Measurements from ENCODE around the gene FGF5. TPM values are rescaled to one million over a fixed set of nuclear protein-coding genes. Genes with fewer than 3 reads are reported as not detected.

The FGF5 gene
- total RNA-seq, 1 experiment from 2014 or later = not detected

GRCh38 chr4:80233390-80233789, 33.1 kb upstream of the FGF5 start:
- no peaks in the 10 kb centered on the region for H3K79me2 ChIP-seq (ENCODE audit: insufficient read depth, low read length)
- DNase-seq (ENCODE audit: low read depth, low spot score) (no peak), ATAC-seq (no peak)
- no peak overlapping the region for H3K4me3 ChIP-seq (replicated peaks in 1 of 2; ENCODE audit: low read depth in 1 of 2, low read length in 2 of 2)
- no peak overlapping the region for H3K27ac ChIP-seq (ENCODE audit: low read depth, low read length)
- H3K36me3 ChIP-seq (ENCODE audit: control insufficient read depth in 1 of 2, insufficient read depth in 2 of 2, low read length in 2 of 2) = no peaks in the 10 kb centered on the region
- ChIA-PET CTCF (no interaction called here), POLR2A (no interaction called here), RAD21 (ENCODE audit: low non-redundant PET in 1 of 2, low total read pairs in 2 of 2, uncharacterized antibody in 2 of 2, unreplicated experiment in 2 of 2) (no interaction called here)
- H3K4me2 ChIP-seq (ENCODE audit: low read length) = no peak overlapping the region
- no peaks in the 10 kb centered on the region for H3K4me1 ChIP-seq (ENCODE audit: control insufficient read depth in 1 of 2, insufficient read depth in 2 of 2, low read length in 2 of 2)
- no TSS peak for BruUV-seq (replicated peaks)
- peaks cover 79% of the 10 kb centered on the region for H3K27me3 ChIP-seq (ENCODE audit: insufficient read depth, low read length)
- H4K20me1 ChIP-seq (ENCODE audit: insufficient read depth) = no peaks in the 10 kb centered on the region
- TF ChIP-seq EZH2 (IDR thresholded peaks at IDR 0.05) (no peak), POLR2AphosphoS5 (IDR thresholded peaks at IDR 0.05; ENCODE audit: low read depth, low read length) (no peak), CEBPB (IDR thresholded peaks at IDR 0.05; ENCODE audit: low read depth) (no peak), ZBTB33 (IDR thresholded peaks at IDR 0.05; ENCODE audit: extremely low read depth, insufficient replicate concordance, low read length) (no peak), SRF (IDR thresholded peaks at IDR 0.05; ENCODE audit: low read depth) (no peak), YY1 (IDR thresholded peaks at IDR 0.05; ENCODE audit: extremely low read depth, insufficient replicate concordance, low read depth, low read length) (no peak), MAX (IDR thresholded peaks at IDR 0.05) (no peak), ATF3 (IDR thresholded peaks at IDR 0.05) (no peak), SIN3A (IDR thresholded peaks at IDR 0.05; ENCODE audit: low read depth) (no peak), POLR2A (IDR thresholded peaks at IDR 0.05; ENCODE audit: borderline replicate concordance, extremely low read depth, insufficient read depth, insufficient read length) (no peak), CBX3 (IDR thresholded peaks at IDR 0.05; ENCODE audit: low read depth) (no peak), ZFX (IDR thresholded peaks at IDR 0.05) (no peak), ZNF274 (IDR thresholded peaks at IDR 0.05; ENCODE audit: low read depth, low read length) (no peak), RAD21 (IDR thresholded peaks at IDR 0.05; ENCODE audit: low read depth) (no peak), EZH2phosphoT487 (IDR thresholded peaks at IDR 0.05; ENCODE audit: borderline replicate concordance) (no peak), JUND (IDR thresholded peaks at IDR 0.05) (no peak), FOSL1 (IDR thresholded peaks at IDR 0.05; ENCODE audit: low read depth) (no peak), REST (IDR thresholded peaks at IDR 0.05; ENCODE audit: low read depth) (no peak), EGR1 (IDR thresholded peaks at IDR 0.05; ENCODE audit: low read depth) (no peak), ELF1 (IDR thresholded peaks at IDR 0.05; ENCODE audit: borderline replicate concordance, low read depth) (no peak)
- intact Hi-C loops (cut with micrococcal nuclease) = no loop called here
- no peak overlapping the region for H2AFZ ChIP-seq (ENCODE audit: low read depth, low read length, poor library complexity, severe bottlenecking)
- H3K9me3 ChIP-seq (ENCODE audit: control insufficient read depth in 1 of 2, insufficient read depth in 1 of 2, low read depth in 1 of 2, low read length in 2 of 2) = no peaks in the 10 kb centered on the region
- H3K9ac ChIP-seq (ENCODE audit: low read length) = no peak overlapping the region
- H3K9me2 ChIP-seq (ENCODE audit: insufficient read depth) = no peaks in the 10 kb centered on the region
